ENCODE results near the gene ABO.

GRCh38 chr9:133210609-133211008 is 64.4 kb downstream of the ABO start:
- no peak for TF ChIP-seq CTCF (IDR thresholded peaks at IDR 0.05)
- TF ChIP-seq EZH2 (IDR thresholded peaks at IDR 0.05; ENCODE audit: borderline replicate concordance, insufficient read depth, low read depth, low read length, poor library complexity, severe bottlenecking) = no peak

Data from B cell (primary cell).